ENCODE results near the gene STOX2.

DNA sequence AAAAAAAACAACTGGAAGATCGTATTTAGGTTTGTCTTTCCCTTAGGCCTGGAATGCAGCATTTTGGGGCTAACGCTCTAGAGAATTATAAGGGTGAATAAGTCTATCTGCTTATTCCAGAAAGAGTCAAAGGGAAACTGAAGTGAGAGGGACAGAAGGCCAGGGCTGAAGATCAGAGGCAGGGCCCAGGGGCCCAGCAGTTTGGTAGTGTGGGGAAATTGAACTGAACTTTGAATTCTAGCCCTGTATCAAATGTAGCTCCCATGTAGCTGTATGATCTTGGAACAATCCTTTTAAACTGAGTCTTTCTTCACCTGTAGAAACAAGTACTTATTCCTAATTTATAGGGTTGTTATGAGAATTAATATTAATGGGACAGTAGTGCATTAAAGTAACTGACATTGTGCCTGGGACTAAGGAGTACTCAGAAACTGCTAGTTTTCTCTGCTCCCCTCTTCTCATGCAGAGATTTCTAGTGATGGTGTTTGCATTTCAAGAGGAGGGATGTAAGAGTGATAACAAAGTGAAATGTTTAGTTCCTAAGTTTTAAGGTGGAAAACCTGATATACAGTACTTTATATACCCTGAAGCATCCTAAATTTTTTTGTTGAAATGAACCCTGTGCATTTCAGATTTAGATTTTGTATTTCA, 30.4 kb downstream of the STOX2 start:
- TF ChIP-seq EZH2 (IDR thresholded peaks at IDR 0.05; ENCODE audit: insufficient read depth, poor library complexity, severe bottlenecking), result no peak
- no peak for TF ChIP-seq EZH2phosphoT487 (IDR thresholded peaks at IDR 0.05; ENCODE audit: insufficient read depth, low read depth)
